ENCODE results near the gene EPS8L3.

DNA sequence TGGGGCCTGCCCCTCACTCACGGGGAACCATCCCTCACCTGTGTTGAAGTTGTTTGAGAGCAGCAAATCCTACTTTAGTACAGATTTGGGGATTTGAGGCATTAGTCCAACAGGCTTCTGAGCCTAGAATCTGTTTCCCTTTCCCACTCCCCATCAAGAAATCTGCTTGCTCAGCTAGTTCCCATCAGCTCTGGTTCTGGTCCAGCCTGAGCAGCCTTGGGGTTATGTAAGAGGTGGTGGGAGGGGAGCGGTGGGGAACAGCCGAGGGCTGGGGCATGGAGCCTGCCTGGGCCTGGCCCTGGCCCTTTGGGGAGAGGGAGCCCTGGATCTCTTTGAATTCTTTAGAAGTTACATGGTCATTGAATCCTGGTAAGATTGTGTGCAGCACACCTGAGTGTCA is 47.6 kb downstream of the EPS8L3 start:
- no peak for TF ChIP-seq EZH2 (IDR thresholded peaks at IDR 0.05)
- TF ChIP-seq POLR2AphosphoS5 (IDR thresholded peaks at IDR 0.05; ENCODE audit: borderline replicate concordance, low read depth, low read length), result no peak
- TF ChIP-seq FOXP2 (optimal IDR thresholded peaks at IDR 0.05; ENCODE audit: control extremely low read depth, extremely low read length, insufficient read depth), result no peak

All from SK-N-MC (cell line).